ENCODE results near the gene KANSL1.

DNA sequence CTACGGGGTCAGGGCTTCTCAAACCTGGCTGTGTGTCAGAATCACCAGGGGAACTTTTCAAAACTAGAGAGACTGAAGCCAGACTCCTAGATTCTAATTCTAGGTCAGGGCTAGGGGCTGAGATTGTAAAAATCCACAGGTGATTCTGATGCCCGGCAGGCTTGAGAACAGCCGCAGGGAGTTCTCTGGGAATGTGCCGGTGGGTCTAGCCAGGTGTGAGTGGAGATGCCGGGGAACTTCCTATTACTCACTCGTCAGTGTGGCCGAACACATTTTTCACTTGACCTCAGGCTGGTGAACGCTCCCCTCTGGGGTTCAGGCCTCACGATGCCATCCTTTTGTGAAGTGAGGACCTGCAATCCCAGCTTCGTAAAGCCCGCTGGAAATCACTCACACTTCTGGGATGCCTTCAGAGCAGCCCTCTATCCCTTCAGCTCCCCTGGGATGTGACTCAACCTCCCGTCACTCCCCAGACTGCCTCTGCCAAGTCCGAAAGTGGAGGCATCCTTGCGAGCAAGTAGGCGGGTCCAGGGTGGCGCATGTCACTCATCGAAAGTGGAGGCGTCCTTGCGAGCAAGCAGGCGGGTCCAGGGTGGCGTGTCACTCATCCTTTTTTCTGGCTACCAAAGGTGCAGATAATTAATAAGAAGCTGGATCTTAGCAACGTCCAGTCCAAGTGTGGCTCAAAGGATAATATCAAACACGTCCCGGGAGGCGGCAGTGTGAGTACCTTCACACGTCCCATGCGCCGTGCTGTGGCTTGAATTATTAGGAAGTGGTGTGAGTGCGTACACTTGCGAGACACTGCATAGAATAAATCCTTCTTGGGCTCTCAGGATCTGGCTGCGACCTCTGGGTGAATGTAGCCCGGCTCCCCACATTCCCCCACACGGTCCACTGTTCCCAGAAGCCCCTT lies 183.3 kb downstream of the KANSL1 start:
- TF ChIP-seq, protein P1, sequence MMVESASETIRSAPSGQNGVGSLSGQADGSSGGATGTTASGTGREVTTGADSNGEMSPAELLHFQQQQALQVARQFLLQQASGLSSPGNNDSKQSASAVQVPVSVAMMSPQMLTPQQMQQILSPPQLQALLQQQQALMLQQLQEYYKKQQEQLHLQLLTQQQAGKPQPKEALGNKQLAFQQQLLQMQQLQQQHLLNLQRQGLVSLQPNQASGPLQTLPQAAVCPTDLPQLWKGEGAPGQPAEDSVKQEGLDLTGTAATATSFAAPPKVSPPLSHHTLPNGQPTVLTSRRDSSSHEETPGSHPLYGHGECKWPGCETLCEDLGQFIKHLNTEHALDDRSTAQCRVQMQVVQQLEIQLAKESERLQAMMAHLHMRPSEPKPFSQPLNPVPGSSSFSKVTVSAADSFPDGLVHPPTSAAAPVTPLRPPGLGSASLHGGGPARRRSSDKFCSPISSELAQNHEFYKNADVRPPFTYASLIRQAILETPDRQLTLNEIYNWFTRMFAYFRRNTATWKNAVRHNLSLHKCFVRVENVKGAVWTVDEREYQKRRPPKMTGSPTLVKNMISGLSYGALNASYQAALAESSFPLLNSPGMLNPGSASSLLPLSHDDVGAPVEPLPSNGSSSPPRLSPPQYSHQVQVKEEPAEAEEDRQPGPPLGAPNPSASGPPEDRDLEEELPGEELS (CRISPR knock-in tag; IDR thresholded peaks at IDR 0.05; ENCODE audit: borderline replicate concordance) = no peak
- TF ChIP-seq FOXM1 (IDR thresholded peaks at IDR 0.05; ENCODE audit: low read depth) = no peak
- TF ChIP-seq FOXM1 (CRISPR knock-in tag; IDR thresholded peaks at IDR 0.05; ENCODE audit: low read depth) = no peak
- peak; percentile 8 for TF ChIP-seq MEIS2 (IDR thresholded peaks at IDR 0.05; ENCODE audit: partially characterized antibody)
- no peak for TF ChIP-seq MAFK (IDR thresholded peaks at IDR 0.05; ENCODE audit: low read length)
- TF ChIP-seq, protein P2, sequence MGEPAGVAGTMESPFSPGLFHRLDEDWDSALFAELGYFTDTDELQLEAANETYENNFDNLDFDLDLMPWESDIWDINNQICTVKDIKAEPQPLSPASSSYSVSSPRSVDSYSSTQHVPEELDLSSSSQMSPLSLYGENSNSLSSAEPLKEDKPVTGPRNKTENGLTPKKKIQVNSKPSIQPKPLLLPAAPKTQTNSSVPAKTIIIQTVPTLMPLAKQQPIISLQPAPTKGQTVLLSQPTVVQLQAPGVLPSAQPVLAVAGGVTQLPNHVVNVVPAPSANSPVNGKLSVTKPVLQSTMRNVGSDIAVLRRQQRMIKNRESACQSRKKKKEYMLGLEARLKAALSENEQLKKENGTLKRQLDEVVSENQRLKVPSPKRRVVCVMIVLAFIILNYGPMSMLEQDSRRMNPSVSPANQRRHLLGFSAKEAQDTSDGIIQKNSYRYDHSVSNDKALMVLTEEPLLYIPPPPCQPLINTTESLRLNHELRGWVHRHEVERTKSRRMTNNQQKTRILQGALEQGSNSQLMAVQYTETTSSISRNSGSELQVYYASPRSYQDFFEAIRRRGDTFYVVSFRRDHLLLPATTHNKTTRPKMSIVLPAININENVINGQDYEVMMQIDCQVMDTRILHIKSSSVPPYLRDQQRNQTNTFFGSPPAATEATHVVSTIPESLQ (CRISPR knock-in tag; IDR thresholded peaks at IDR 0.05) = no peak
- TF ChIP-seq, protein P3, sequence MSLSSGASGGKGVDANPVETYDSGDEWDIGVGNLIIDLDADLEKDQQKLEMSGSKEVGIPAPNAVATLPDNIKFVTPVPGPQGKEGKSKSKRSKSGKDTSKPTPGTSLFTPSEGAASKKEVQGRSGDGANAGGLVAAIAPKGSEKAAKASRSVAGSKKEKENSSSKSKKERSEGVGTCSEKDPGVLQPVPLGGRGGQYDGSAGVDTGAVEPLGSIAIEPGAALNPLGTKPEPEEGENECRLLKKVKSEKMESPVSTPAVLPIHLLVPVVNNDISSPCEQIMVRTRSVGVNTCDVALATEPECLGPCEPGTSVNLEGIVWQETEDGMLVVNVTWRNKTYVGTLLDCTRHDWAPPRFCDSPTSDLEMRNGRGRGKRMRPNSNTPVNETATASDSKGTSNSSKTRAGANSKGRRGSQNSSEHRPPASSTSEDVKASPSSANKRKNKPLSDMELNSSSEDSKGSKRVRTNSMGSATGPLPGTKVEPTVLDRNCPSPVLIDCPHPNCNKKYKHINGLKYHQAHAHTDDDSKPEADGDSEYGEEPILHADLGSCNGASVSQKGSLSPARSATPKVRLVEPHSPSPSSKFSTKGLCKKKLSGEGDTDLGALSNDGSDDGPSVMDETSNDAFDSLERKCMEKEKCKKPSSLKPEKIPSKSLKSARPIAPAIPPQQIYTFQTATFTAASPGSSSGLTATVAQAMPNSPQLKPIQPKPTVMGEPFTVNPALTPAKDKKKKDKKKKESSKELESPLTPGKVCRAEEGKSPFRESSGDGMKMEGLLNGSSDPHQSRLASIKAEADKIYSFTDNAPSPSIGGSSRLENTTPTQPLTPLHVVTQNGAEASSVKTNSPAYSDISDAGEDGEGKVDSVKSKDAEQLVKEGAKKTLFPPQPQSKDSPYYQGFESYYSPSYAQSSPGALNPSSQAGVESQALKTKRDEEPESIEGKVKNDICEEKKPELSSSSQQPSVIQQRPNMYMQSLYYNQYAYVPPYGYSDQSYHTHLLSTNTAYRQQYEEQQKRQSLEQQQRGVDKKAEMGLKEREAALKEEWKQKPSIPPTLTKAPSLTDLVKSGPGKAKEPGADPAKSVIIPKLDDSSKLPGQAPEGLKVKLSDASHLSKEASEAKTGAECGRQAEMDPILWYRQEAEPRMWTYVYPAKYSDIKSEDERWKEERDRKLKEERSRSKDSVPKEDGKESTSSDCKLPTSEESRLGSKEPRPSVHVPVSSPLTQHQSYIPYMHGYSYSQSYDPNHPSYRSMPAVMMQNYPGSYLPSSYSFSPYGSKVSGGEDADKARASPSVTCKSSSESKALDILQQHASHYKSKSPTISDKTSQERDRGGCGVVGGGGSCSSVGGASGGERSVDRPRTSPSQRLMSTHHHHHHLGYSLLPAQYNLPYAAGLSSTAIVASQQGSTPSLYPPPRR (CRISPR knock-in tag; IDR thresholded peaks at IDR 0.05; ENCODE audit: borderline replicate concordance) = no peak
- TF ChIP-seq EZH2 (IDR thresholded peaks at IDR 0.05; ENCODE audit: borderline replicate concordance, low read depth, low read length) = no peak
- TF ChIP-seq, protein P4, sequence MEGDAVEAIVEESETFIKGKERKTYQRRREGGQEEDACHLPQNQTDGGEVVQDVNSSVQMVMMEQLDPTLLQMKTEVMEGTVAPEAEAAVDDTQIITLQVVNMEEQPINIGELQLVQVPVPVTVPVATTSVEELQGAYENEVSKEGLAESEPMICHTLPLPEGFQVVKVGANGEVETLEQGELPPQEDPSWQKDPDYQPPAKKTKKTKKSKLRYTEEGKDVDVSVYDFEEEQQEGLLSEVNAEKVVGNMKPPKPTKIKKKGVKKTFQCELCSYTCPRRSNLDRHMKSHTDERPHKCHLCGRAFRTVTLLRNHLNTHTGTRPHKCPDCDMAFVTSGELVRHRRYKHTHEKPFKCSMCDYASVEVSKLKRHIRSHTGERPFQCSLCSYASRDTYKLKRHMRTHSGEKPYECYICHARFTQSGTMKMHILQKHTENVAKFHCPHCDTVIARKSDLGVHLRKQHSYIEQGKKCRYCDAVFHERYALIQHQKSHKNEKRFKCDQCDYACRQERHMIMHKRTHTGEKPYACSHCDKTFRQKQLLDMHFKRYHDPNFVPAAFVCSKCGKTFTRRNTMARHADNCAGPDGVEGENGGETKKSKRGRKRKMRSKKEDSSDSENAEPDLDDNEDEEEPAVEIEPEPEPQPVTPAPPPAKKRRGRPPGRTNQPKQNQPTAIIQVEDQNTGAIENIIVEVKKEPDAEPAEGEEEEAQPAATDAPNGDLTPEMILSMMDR (IDR thresholded peaks at IDR 0.05 in 2 of 3, conservative IDR thresholded peaks at IDR 0.05 in 1 of 3; ENCODE audit: insufficient read depth in 2 of 3, low read depth in 1 of 3, low read length in 3 of 3) = peak in 2 of 3 experiments; percentile 13 to 15; a peak in 1 of 6 replicates
- TF ChIP-seq SMARCC2 (IDR thresholded peaks at IDR 0.05; ENCODE audit: low read depth) = no peak

Measured in K562 (cell line).